ENCODE measurements around the gene SPON2.

DNA sequence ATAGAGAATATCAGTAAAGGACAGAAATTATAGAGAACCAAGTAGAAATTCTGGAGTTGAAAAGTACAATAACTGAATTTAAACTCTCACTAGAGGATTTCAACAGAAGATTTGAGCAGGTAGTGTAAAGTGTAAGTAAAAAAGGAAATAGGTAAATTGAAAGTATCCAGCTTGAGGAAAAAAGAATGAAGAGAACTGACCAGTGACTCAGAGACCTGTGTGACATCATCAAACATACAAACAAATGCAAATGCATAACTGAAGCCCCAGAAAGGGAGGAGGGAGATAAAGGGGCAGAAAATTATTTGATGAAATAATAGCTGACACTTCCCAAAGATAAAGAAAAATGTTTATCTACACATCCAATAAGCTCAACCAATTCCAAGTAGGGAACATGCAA is 8.3 kb upstream of the SPON2 start:
- TF ChIP-seq HOXA7 (CRISPR knock-in tag; IDR thresholded peaks at IDR 0.05): no peak
- TF ChIP-seq RFX5 (IDR thresholded peaks at IDR 0.05): no peak

All from A549 (cell line).